B cell (primary cell): ENCODE data around the gene CEND1. TPM values are rescaled to one million over a fixed set of nuclear protein-coding genes. Genes with fewer than 3 reads are reported as not detected.

Source experiments
- ATAC-seq: fragments of 200-7000 bp; cut with Tn5 transposase; one replicate; pipeline ENCODE4 v1.10.0; 2021; ENCODE audit warnings: low read depth, mild to moderate bottlenecking, moderate number of reproducible peaks, moderate library complexity
- CTCF ChIA-PET: fragments of 350-600 bp; sonication (Branson Sonifier 250); formaldehyde crosslinking; loops from one replicate; lab custom pipeline; 2021; ENCODE audit warnings: antibody characterized with exemption, inconsistent platforms; lab: Charles Lee
- POLR2A ChIA-PET: fragments of 350-600 bp; sonication (Branson Sonifier 250); formaldehyde crosslinking; loops from one replicate; lab custom pipeline; 2021; ENCODE audit warnings: antibody characterized with exemption; lab: Charles Lee
- DNase-seq: peaks from one replicate; pipeline ENCODE4 v3.0.0; 2013
- H2AFZ ChIP-seq: 2 replicates; pipeline ENCODE4 v1.6.1; 2012; ENCODE audit warnings: mild to moderate bottlenecking, low read depth, low read length; ENCODE audit not compliant: insufficient read depth, poor library complexity, severe bottlenecking
- H3K27ac ChIP-seq, 2 donors: 1 replicate in 1 of 2; 2 replicates in 1 of 2; pipeline ENCODE4 v1.5.1; 2012 to 2013; ENCODE audit warnings: low read length in 2 of 2, mild to moderate bottlenecking in 2 of 2, moderate library complexity in 1 of 2
- H3K27me3 ChIP-seq, 4 experiments: fragments of 200-600 bp in 1 of 4; sonication (generic) in 1 of 4; replicated peaks in 1 of 4; 1 replicate in 2 of 4; 2 replicates in 2 of 4; pipeline versions ENCODE4 v1.6.1 to v1.7.0; 2013 to 2016; ENCODE audit warnings: low read length in 3 of 4, mild to moderate bottlenecking in 2 of 4, mixed read lengths in 1 of 4, moderate library complexity in 1 of 4; ENCODE audit not compliant: insufficient read depth in 4 of 4, control insufficient read depth in 3 of 4; ENCODE audit errors: control extremely low read depth in 1 of 4
- H3K36me3 ChIP-seq, 2 experiments: replicated peaks in 1 of 2; 1 replicate in 1 of 2; 2 replicates in 1 of 2; pipeline versions ENCODE4 v1.6.1 to v1.7.1; 2013; ENCODE audit warnings: low read length in 1 of 2; ENCODE audit not compliant: insufficient read depth in 2 of 2, control insufficient read depth in 1 of 2; ENCODE audit errors: control extremely low read depth in 1 of 2, extremely low read depth in 1 of 2
- H3K4me1 ChIP-seq, 2 donors: fragments of 200-600 bp in 1 of 2; sonication (generic) in 1 of 2; 1 replicate in 1 of 2; 2 replicates in 1 of 2; pipeline versions ENCODE4 v1.5.1 to v1.6.1; 2013 to 2017; ENCODE audit warnings: low read length in 2 of 2; ENCODE audit not compliant: control insufficient read depth in 2 of 2, insufficient read depth in 2 of 2
- H3K4me2 ChIP-seq: replicated peaks from 2 replicates; pipeline ENCODE3; 2012; ENCODE audit warnings: mild to moderate bottlenecking, low read depth, low read length; ENCODE audit not compliant: poor library complexity, severe bottlenecking
- H3K4me3 ChIP-seq, 5 experiments: fragments of 200-600 bp in 1 of 5; sonication (generic) in 1 of 5; 1 replicate in 3 of 5; 2 replicates in 2 of 5; pipeline versions ENCODE4 v1.5.1 to v1.7.0; 2011 to 2016; ENCODE audit warnings: low read length in 4 of 5, mild to moderate bottlenecking in 4 of 5, low read depth in 2 of 5, control low read depth in 1 of 5, moderate library complexity in 1 of 5; ENCODE audit not compliant: insufficient read depth in 1 of 5; ENCODE audit errors: control extremely low read depth in 1 of 5, extremely low read depth in 1 of 5
- H3K79me2 ChIP-seq: fragments of 200-600 bp; sonication (generic); one replicate; pipeline ENCODE4 v1.6.0; 2016; ENCODE audit warnings: low read length; ENCODE audit not compliant: control insufficient read depth, insufficient read depth
- H3K9ac ChIP-seq: fragments of 200-600 bp; sonication (generic); 2 replicates; pipeline ENCODE4 v1.6.1; 2017; ENCODE audit warnings: mild to moderate bottlenecking, low read length, moderate library complexity
- H3K9me3 ChIP-seq, 3 donors: one replicate each; pipeline versions ENCODE4 v1.6.1 to v1.7.1; 2013; ENCODE audit warnings: low read length in 2 of 3; ENCODE audit not compliant: control insufficient read depth in 2 of 3, insufficient read depth in 1 of 3; ENCODE audit errors: control extremely low read depth in 1 of 3
- H4K20me1 ChIP-seq: 2 replicates; pipeline ENCODE4 v1.6.0; 2012; ENCODE audit warnings: mild to moderate bottlenecking, low read length; ENCODE audit not compliant: insufficient read depth, control insufficient read depth, poor library complexity, severe bottlenecking
- H3K27ac Mint-ChIP-seq: one replicate; pipeline ENCODE4 v1.8.0; 2021; ENCODE audit warnings: mixed read lengths
- H3K27me3 Mint-ChIP-seq: one replicate; pipeline ENCODE4 v1.8.0; 2021; ENCODE audit warnings: mixed read lengths
- H3K4me1 Mint-ChIP-seq: one replicate; pipeline ENCODE4 v1.8.0; 2021; ENCODE audit warnings: mixed read lengths
- H3K4me3 Mint-ChIP-seq: one replicate; pipeline ENCODE4 v1.8.0; 2021; ENCODE audit warnings: mixed read lengths
- H3K9me3 Mint-ChIP-seq: one replicate; pipeline ENCODE4 v1.8.0; 2022; ENCODE audit warnings: mixed read lengths; ENCODE audit not compliant: insufficient read depth
- EZH2 ChIP-seq: IDR thresholded peaks from 2 replicates; pipeline ENCODE4 v1.6.1; 2012; ENCODE audit warnings: borderline replicate concordance, low read depth, mild to moderate bottlenecking, moderate library complexity, low read length; ENCODE audit not compliant: insufficient read depth, poor library complexity, severe bottlenecking
- WGBS: methylation state at CpG from one replicate; pipeline ENCODE4 v1.1.5; 2013; ENCODE audit warnings: missing lambda C conversion rate; ENCODE audit not compliant: insufficient coverage; 5-methylcytosine and 5-hydroxymethylcytosine counted together
- intact Hi-C: fragments of 100-400 bp; cut with micrococcal nuclease; formaldehyde crosslinking; loops from one replicate; pipeline ENCODE4 v1.10.0; 2022
- polyA plus RNA-seq: library from polyadenylated mRNA; depleted of rRNA; stranded (reverse); fragments of >200 nt; gene quantifications from 2 replicates; pipeline ENCODE4 v1.2.3, GENCODE V29; 2012
- total RNA-seq, 2 donors: library from RNA; stranded (reverse); fragments of 120-200 nt in 1 of 2; gene quantifications; 1 replicate in 1 of 2; 2 replicates in 1 of 2; pipeline versions ENCODE4 v1.2.3 to v1.2.4, GENCODE V29; 2013 to 2022
- TF ChIP-seq, protein P1 (sequence below): fragments of 200-600 bp; IDR thresholded peaks from one replicate; pipeline ENCODE4 v1.8.0; 2022; ENCODE audit warnings: antibody characterized with exemption, mild to moderate bottlenecking

The CEND1 gene
- total and polyA plus RNA-seq, 2 donors (not counting 1 experiment from before 2014, with no cell fraction given) = 0.13 to 0.39 TPM

DNA sequence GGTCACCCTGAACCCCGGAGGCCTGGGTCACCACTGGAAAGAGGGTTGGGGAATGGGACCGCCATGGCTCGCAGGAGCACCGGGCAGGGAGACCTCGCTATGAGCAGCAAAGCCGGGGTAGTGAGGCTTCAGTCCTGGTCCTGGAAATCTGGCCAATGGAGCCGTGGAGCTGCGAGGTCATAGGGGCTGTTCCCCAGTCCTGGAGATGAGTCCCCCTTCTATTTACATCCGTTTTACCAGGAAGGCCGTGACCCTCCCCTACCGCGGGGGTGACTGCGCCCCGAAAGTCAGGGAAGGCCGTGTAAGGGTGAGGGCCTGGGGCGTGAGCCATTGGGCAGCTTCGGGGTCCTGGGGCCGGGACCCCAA is 14.7 kb upstream of the CEND1 start:
- no peaks in the 10 kb centered on the region for H3K9me3 Mint-ChIP-seq
- H3K4me1 ChIP-seq = peaks cover 16 to 29% of the 10 kb centered on the region in 2 donors
- H2AFZ ChIP-seq = peak overlapping the region; percentile 74
- H3K9me3 ChIP-seq = no peaks in the 10 kb centered on the region
- peak overlapping the region; percentile 22 to 71 (median 71) for H3K4me3 ChIP-seq
- H3K4me1 Mint-ChIP-seq = peaks cover 23% of the 10 kb centered on the region
- H3K27ac ChIP-seq = peak overlapping the region; percentile 20 to 75
- peaks cover 58% of the 10 kb centered on the region for H3K79me2 ChIP-seq
- peaks cover 0 to 9% of the 10 kb centered on the region in 2 experiments for H3K36me3 ChIP-seq
- no peak for DNase-seq
- no peaks in the 10 kb centered on the region for H3K27me3 ChIP-seq
- CTCF ChIA-PET = interaction anchor here (0.8 to 1.1 kb wide), 2 partner anchors 78 to 121 kb away, joined by 3 to 4 read pairs; partner anchors contain the start of gene AP2A2
- peak overlapping the region; percentile 97 for H3K4me2 ChIP-seq
- H3K4me3 Mint-ChIP-seq = peak overlapping the region; percentile 80
- ATAC-seq = no peak
- no peaks in the 10 kb centered on the region for H3K27me3 Mint-ChIP-seq
- POLR2A ChIA-PET = interaction anchor here (0.7 to 1.3 kb wide), 2 partner anchors 8 to 269 kb away, joined by 3 to 4 read pairs; partner anchors contain the start of gene HRAS
- H3K9ac ChIP-seq = peak overlapping the region; percentile 71
- H4K20me1 ChIP-seq = peaks cover 38% of the 10 kb centered on the region
- peak overlapping the region; percentile 81 for H3K27ac Mint-ChIP-seq
- 9% methylated on average over 16 of the region's 18 CpGs for WGBS
- no peak for TF ChIP-seq EZH2
- TF ChIP-seq, protein P1, sequence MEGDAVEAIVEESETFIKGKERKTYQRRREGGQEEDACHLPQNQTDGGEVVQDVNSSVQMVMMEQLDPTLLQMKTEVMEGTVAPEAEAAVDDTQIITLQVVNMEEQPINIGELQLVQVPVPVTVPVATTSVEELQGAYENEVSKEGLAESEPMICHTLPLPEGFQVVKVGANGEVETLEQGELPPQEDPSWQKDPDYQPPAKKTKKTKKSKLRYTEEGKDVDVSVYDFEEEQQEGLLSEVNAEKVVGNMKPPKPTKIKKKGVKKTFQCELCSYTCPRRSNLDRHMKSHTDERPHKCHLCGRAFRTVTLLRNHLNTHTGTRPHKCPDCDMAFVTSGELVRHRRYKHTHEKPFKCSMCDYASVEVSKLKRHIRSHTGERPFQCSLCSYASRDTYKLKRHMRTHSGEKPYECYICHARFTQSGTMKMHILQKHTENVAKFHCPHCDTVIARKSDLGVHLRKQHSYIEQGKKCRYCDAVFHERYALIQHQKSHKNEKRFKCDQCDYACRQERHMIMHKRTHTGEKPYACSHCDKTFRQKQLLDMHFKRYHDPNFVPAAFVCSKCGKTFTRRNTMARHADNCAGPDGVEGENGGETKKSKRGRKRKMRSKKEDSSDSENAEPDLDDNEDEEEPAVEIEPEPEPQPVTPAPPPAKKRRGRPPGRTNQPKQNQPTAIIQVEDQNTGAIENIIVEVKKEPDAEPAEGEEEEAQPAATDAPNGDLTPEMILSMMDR = no peak
- intact Hi-C loops = loop anchor here (2.0 kb wide), 1 partner anchor 188 kb away; no protein-coding TSS in a partner anchor
